Transverse colon (tissue), 4 donors: ENCODE results near the gene COL19A1. TPM values are rescaled to one million over a fixed set of nuclear protein-coding genes. Genes with fewer than 3 reads are reported as not detected.

ENCODE experiments used
- DNase-seq: peaks from one replicate; pipeline ENCODE4 v3.0.0-alpha.2; 2019
- H3K27ac ChIP-seq, 4 donors: fragments of 200-600 bp; sonication (generic); 2 replicates each; pipeline ENCODE4 v1.5.1; 2016 to 2018; ENCODE audit warnings: inconsistent platforms in 4 of 4
- H3K27me3 ChIP-seq: fragments of 200-600 bp; sonication (generic); 2 replicates; pipeline ENCODE4 v1.5.1; 2017; ENCODE audit warnings: inconsistent platforms
- H3K36me3 ChIP-seq, 4 donors: fragments of 200-600 bp; sonication (generic); 2 replicates each; pipeline ENCODE4 v1.5.1; 2017 to 2019; ENCODE audit warnings: inconsistent platforms in 4 of 4
- H3K4me1 ChIP-seq, 4 donors: fragments of 200-600 bp; sonication (generic); 2 replicates each; pipeline ENCODE4 v1.5.1; 2017 to 2020; ENCODE audit warnings: inconsistent platforms in 4 of 4
- H3K4me3 ChIP-seq, 4 donors: fragments of 200-600 bp; sonication (generic); 1 replicate in 1 of 4; 2 replicates in 3 of 4; pipeline versions ENCODE4 v1.5.1 to v1.6.1; 2017 to 2019; ENCODE audit warnings: inconsistent platforms in 4 of 4
- H3K9me3 ChIP-seq, 2 donors: fragments of 200-600 bp; sonication (generic); 2 replicates each; pipeline ENCODE4 v1.5.1; 2017 to 2019; ENCODE audit warnings: inconsistent platforms in 2 of 2
- CTCF ChIP-seq, 5 experiments: fragments of 200-600 bp in 3 of 5; fragments of 450-650 bp in 2 of 5; sonication (generic) in 3 of 5; IDR thresholded peaks; 1 replicate in 2 of 5; 2 replicates in 3 of 5; pipeline ENCODE4 v1.5.1; 2016 to 2017; ENCODE audit warnings: antibody characterized with exemption in 5 of 5, inconsistent platforms in 3 of 5, mild to moderate bottlenecking in 2 of 5, moderate library complexity in 1 of 5
- EP300 ChIP-seq: sonication (generic); formaldehyde crosslinking; IDR thresholded peaks from one replicate; pipeline ENCODE4 v1.6.1; 2017; ENCODE audit warnings: antibody characterized with exemption, low read depth
- POLR2A ChIP-seq: fragments of 450-650 bp; IDR thresholded peaks from one replicate; pipeline ENCODE4 v1.6.1; 2016; ENCODE audit warnings: antibody characterized with exemption, mild to moderate bottlenecking, moderate library complexity
- POLR2AphosphoS5 ChIP-seq, 3 donors: sonication (generic); formaldehyde crosslinking; IDR thresholded peaks; one replicate each; pipeline ENCODE4 v1.6.1; 2016; ENCODE audit warnings: antibody characterized with exemption in 3 of 3
- WGBS, 2 donors: methylation state at CpG; one replicate each; pipeline ENCODE4 v1.1.5; 2018; ENCODE audit warnings: low coverage in 1 of 2; 5-methylcytosine and 5-hydroxymethylcytosine counted together
- in situ Hi-C, 4 donors: fragments of 200-750 bp; cut with MboI; loops; one replicate each; pipeline versions ENCODE4 v1.15.0 to v1.15.1; 2017; ENCODE audit warnings: low sequenced_read_pairs in 3 of 4, low pct_ligation_motif_present in 1 of 4, low pct_unique_long_range_greater_than_20kb in 1 of 4
- intact Hi-C: fragments of 100-400 bp; cut with DNase I; formaldehyde crosslinking; loops from one replicate; pipeline ENCODE4 v1.15.1; 2023; ENCODE audit warnings: low total_unique reads
- total RNA-seq, 4 donors: library from RNA; depleted of rRNA; stranded (reverse); fragments of >200 nt; gene quantifications; one replicate each; pipeline ENCODE4 v1.1.0, GENCODE V29; 2016

The COL19A1 gene
- total RNA-seq, 4 donors from 2014 or later: 0.27 to 3.3 (median 0.37) TPM; not detected in 1

- Histone ChIP-seq H3K36me3 (no peaks in the 10 kb centered on the region), H3K4me1 (no peaks in the 10 kb centered on the region), H3K27ac (no peak overlapping the region), H3K27me3 (no peaks in the 10 kb centered on the region), H3K4me3 (no peak overlapping the region), H3K9me3 (no peaks in the 10 kb centered on the region)
- no peak for TF ChIP-seq POLR2A
- no peak for TF ChIP-seq POLR2AphosphoS5 (IDR thresholded peaks at IDR 0.05)
- no peak for TF ChIP-seq CTCF (IDR thresholded peaks at IDR 0.05)
- no peak for TF ChIP-seq EP300
- WGBS, 2 donors: 70 to 85% methylated on average over 1 of the region's 1 CpG
- intact Hi-C loops (no loop called here), in situ Hi-C loops (no loop called here)
- no peak for DNase-seq
These were observed 41.7 kb downstream of the COL19A1 start for GRCh38 chr6:69907981-69908498.

DNA sequence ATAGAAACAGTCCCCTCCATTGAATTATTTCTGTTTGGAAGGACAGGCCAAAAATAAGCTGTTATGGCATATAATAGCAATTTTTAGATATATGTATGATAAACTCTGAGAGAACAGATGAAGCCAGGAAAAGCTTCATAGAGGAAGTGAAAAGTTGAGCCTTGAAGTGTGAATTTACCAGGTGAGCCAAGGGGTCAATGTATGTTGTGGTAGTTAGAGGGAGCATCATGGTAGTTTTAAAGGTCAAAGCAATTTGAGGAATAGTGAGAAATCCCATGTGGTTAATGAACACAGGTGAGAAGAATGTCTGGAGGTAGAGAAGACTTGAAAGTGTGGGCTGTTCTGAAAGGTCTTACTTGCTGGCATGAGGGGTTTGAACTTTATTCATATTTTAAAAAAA lies 47.0 kb downstream of the COL19A1 start:
- Histone ChIP-seq H3K27me3 (no peaks in the 10 kb centered on the region), H3K27ac (no peak overlapping the region), H3K9me3 (no peaks in the 10 kb centered on the region), H3K36me3 (no peaks in the 10 kb centered on the region), H3K4me3 (no peak overlapping the region), H3K4me1 (no peaks in the 10 kb centered on the region)
- in situ Hi-C loops (no loop called here), intact Hi-C loops (no loop called here)
- DNase-seq: no peak
- TF ChIP-seq POLR2AphosphoS5 (IDR thresholded peaks at IDR 0.05) (no peak), EP300 (no peak), CTCF (IDR thresholded peaks at IDR 0.05) (no peak), POLR2A (no peak)

DNA sequence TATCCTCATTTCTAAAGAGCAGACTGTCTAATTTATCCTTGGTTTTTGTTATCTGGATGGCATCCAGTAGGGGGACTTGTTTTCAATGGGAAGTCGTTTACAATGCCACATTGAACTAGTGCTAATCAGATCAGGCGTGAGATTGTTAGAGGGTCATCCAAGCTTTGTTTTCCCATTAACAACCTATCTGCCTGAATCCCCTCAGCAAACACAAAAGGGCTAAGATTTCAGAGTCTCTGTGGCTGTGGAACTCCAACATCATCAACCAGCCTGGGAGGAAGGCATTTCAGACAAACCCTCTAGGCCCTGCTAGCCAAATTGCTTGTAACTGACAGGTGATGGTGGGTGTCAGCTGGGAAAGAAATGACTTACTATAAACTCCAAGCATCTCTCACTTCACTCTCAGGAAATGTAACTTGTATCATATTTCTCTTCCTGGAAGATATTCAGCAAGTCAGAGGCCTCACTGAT lies 47.7 kb downstream of the COL19A1 start:
- no peaks in the 10 kb centered on the region for H3K36me3 ChIP-seq
- intact Hi-C loops: no loop called here
- WGBS, 2 donors: 33 to 68% methylated on average over 1 to 2 of the region's 2 CpGs
- in situ Hi-C loops: no loop called here
- no peak overlapping the region for H3K4me3 ChIP-seq
- no peaks in the 10 kb centered on the region for H3K4me1 ChIP-seq
- TF ChIP-seq POLR2AphosphoS5 (IDR thresholded peaks at IDR 0.05) (no peak), POLR2A (no peak), EP300 (no peak)
- H3K27me3 ChIP-seq: no peaks in the 10 kb centered on the region
- no peak for DNase-seq
- H3K27ac ChIP-seq: no peak overlapping the region
- no peaks in the 10 kb centered on the region for H3K9me3 ChIP-seq

DNA sequence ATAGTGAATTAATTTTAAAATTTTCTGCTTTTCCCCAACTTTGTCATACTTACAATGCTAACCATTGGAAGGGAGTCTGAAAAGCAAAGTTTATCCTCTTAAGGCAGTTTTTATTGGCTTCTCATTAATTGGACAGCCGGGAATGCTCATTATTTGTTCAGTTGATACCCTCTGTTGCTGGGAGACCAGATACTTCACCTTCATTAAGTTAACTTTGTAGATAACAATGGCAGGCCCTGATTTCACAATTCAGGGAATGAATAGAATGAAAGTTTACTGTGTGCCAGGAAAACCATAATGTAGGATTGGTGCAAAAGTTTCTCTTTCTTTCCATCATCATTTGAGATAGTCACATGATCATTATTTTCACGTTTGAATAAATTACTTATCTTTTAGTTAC lies 49.0 kb downstream of the COL19A1 start:
- DNase-seq: no peak
- intact Hi-C loops: no loop called here
- 82 to 84% methylated on average over 2 of the region's 2 CpGs for WGBS, 2 donors
- Histone ChIP-seq H3K27me3 (no peaks in the 10 kb centered on the region), H3K27ac (no peak overlapping the region), H3K4me1 (no peaks in the 10 kb centered on the region), H3K36me3 (no peaks in the 10 kb centered on the region), H3K9me3 (no peaks in the 10 kb centered on the region), H3K4me3 (no peak overlapping the region)
- in situ Hi-C loops: no loop called here
- TF ChIP-seq CTCF (IDR thresholded peaks at IDR 0.05) (no peak), POLR2A (no peak), EP300 (no peak), POLR2AphosphoS5 (IDR thresholded peaks at IDR 0.05) (no peak)

- Histone ChIP-seq H3K27ac (no peak overlapping the region), H3K9me3 (no peaks in the 10 kb centered on the region), H3K4me1 (no peaks in the 10 kb centered on the region), H3K36me3 (no peaks in the 10 kb centered on the region), H3K27me3 (no peaks in the 10 kb centered on the region), H3K4me3 (no peak overlapping the region)
- intact Hi-C loops (no loop called here), in situ Hi-C loops (no loop called here)
- WGBS, 2 donors: 80 to 100% methylated on average over 1 of the region's 1 CpG
- no peak for DNase-seq
- TF ChIP-seq CTCF (IDR thresholded peaks at IDR 0.05): no peak
- no peak for TF ChIP-seq POLR2AphosphoS5 (IDR thresholded peaks at IDR 0.05)
- TF ChIP-seq EP300: no peak
- TF ChIP-seq POLR2A: no peak
These were observed 51.5 kb downstream of the COL19A1 start for GRCh38 chr6:69917834-69918233.
